ENCODE measurements around the gene DNA2.
"Not testable (repeated sequence)": the region's sequence is repeated elsewhere in the genome, so short reads cannot be mapped to it uniquely, and the experiment has no call there.

DNA2 gene

GRCh38 chr10:68471586-68472408 is at the start of gene DNA2:
Gene DNA2, minus strand, starts transcription at chr10:68471973. Its CDS starts 109 bp downstream, at chr10:68471864.
- DNase-seq (ENCODE audit: low read depth, low spot score): peak; percentile 78

GRCh38 chr10:68518609-68519008 is 46.8 kb upstream of the DNA2 start:
- not testable (repeated sequence) for DNase-seq (ENCODE audit: low read depth, low spot score)

DNA sequence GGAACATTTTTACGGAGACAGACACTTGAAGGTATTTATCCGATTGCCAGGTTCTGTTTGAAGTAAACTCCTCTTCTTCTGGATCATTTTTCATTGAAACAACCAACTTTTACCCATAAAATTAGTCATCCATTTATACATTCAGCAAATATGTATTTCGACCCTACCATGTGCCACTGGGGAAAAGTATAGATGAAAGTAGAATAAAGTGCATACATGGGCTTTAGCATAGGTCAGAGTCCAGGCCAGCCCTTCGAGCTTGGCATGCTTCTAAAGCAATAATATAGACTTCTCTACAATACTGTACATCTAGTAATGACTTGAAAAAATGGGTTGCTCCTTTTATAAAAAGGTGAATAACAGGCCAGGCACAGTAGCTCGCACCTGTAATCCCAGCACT is 45.4 kb upstream of the DNA2 start:
- no peak for DNase-seq (ENCODE audit: low read depth, low spot score)

DNA sequence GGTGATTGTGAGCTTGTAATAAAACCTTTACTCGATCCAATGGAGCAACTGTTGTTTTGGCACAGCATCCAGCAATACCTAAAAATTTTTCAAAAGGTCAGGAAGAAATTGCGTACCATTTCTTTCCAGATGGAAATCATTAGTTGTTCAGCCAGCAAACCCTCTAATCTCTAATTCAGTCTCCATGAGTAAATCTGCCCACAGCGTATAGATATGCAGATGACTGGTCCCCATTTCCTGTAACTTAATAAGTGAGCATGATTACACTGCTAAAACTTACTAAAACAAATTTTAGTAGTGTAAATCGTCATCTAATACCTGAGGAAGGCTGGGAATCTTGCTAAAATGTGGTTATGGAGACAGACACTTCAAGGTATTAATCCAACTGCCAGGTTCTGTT is 45.0 kb upstream of the DNA2 start:
- no peak for DNase-seq (ENCODE audit: low read depth, low spot score)

GRCh38 chr10:68516216-68516615 is 44.4 kb upstream of the DNA2 start:
- DNase-seq (ENCODE audit: low read depth, low spot score): not testable (repeated sequence)

GRCh38 chr10:68508090-68508489 is 36.3 kb upstream of the DNA2 start:
- no peak for DNase-seq (ENCODE audit: low read depth, low spot score)

GRCh38 chr10:68506411-68506810 is 34.6 kb upstream of the DNA2 start:
- no peak for DNase-seq (ENCODE audit: low read depth, low spot score)

GRCh38 chr10:68502846-68503245 is 31.1 kb upstream of the DNA2 start:
- no peak for DNase-seq (ENCODE audit: low read depth, low spot score)

- no peak for DNase-seq (ENCODE audit: low read depth, low spot score)
Measured at GRCh38 chr10:68501691-68502090, 29.9 kb upstream of the DNA2 start.

DNA sequence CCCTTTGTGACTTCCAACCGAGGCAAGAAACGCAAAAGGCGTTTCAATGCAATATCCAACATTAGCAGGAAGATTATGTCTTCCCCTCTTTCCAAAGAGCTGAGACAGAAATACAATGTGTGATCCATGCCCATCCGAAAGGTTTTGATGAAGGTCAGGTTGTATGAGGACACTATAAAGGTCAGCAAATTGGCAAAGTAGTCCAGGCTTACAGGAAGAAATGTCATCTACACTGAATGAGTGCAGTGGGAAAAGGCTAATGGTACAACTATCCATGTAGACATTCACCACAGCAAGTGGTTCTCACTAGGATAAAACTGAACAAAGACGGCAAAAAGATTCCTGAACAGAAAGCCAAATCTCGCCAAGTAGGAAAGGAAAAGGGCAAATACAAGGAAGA is 27.8 kb upstream of the DNA2 start:
- no peak for DNase-seq (ENCODE audit: low read depth, low spot score)

- DNase-seq (ENCODE audit: low read depth, low spot score): no peak
Measured at GRCh38 chr10:68496072-68496471, 24.3 kb upstream of the DNA2 start.

- DNase-seq (ENCODE audit: low read depth, low spot score): no peak
Measured at GRCh38 chr10:68492118-68492517, 20.3 kb upstream of the DNA2 start.

DNA sequence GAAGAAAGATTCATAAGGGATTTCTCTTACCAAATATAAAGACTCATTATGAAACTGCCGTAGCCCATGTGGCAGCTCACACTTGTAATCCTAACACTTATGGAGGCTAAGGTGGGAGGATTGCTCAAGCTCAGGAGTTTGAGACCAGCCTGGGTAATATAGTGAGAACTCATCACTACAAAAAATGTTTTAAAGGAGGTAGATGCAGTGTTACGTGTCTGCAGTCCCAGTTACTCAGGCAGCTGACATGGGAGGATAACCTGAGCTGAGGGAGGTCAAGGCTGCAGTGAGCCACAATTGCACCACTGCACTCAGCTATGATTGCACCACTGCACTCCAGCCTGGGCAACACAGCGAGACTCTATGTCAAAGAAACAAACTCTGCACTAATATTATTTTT is 18.1 kb upstream of the DNA2 start:
- DNase-seq (ENCODE audit: low read depth, low spot score): no peak

GRCh38 chr10:68474021-68474420 is 2.2 kb upstream of the DNA2 start:
- DNase-seq (ENCODE audit: low read depth, low spot score): no peak

DNA sequence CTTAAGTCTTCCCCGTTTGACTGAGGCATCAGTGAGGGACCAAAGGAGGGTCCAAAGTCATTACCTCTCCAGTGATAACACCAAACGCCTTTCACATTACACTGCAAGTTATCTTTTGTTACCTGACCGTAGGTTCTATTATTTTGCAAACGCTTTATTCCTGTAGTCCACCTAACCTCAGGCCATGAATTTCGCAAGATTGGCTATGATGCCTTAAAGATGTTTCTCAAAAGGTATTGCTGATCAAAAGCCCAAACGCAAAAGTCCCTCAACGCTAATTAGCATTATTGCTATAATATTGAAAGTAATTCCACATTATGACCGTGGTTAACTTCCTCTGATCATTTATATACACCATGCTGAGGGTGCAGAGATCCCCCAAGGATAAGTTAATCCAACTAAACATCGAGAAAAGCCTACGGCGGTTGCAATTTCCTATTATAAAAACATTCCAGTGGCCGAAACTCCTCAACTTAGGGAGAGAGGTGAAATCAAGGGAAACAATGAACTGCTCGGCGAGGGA is 649 bp downstream of the DNA2 start:
- no peak for DNase-seq (ENCODE audit: low read depth, low spot score)

DNA sequence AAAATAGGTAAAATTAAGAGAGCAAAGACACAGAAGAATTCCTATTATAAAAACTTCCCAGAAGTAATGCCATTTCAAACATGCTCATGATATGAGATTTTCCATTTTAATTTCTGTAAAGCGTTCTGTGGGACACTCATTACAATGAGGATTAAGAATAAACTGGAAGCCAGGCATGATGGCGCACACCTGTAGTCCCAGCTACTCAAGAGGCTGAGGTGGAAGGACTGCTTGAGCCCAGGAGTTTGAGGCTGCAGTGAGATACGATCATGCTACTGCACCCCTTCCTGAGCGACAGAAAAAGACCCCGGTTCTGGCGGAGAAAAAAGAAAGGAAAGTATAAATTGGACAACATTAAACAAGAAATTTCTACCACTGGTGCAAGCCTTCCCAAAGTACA is 1.5 kb downstream of the DNA2 start:
- no peak for DNase-seq (ENCODE audit: low read depth, low spot score)

DNA sequence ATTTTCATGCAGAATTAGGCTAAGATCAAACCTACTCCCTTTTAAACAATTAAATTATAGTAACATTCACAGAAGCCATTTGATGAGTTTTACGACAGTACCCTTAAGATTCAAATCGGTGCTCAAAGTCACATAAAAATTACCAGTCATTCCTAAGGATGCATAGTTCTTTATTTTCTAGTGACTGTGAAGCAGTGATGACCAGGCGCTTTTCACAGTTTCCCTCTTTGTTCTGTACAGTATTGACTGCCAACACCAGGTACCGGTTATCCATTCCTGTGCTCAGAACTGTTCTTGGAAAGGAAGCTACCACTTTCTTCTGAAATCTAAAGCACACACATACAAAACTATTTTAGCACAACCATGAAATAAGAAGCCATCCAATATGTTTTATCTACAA is 1.9 kb downstream of the DNA2 start:
- no peak for DNase-seq (ENCODE audit: low read depth, low spot score)

- not testable (repeated sequence) for DNase-seq (ENCODE audit: low read depth, low spot score)
Measured at GRCh38 chr10:68464729-68465128, 7.0 kb downstream of the DNA2 start.

- no peak for DNase-seq (ENCODE audit: low read depth, low spot score)
Measured at GRCh38 chr10:68463365-68464093, 8.2 kb downstream of the DNA2 start.

GRCh38 chr10:68462536-68462935 is 9.2 kb downstream of the DNA2 start:
- DNase-seq (ENCODE audit: low read depth, low spot score): no peak

DNA sequence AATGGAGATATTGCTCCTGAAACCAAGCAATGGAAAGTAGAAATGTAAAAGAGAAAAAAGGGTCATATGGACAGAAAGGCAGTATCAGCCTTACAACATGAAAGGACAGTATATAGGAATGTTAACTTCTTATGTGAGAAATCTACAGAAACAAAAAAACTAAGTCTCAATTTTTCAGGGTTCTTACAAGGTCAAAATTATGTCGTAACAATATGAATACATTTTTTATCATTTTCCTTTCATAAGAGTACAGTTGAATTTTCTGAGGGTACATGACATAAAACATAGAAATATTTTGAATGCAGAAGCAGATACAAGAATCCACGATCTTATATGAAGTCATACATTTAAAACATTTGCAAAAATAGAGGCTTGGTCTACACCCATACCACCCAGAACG is 10.7 kb downstream of the DNA2 start:
- DNase-seq (ENCODE audit: low read depth, low spot score): no peak

- DNase-seq (ENCODE audit: low read depth, low spot score): not testable (repeated sequence)
Measured at GRCh38 chr10:68449698-68450097, 22.1 kb downstream of the DNA2 start.

GRCh38 chr10:68446179-68446578 is 25.6 kb downstream of the DNA2 start:
- no peak for DNase-seq (ENCODE audit: low read depth, low spot score)
